ENCODE results near the gene PON2. TPM values are rescaled to one million over a fixed set of nuclear protein-coding genes. Genes with fewer than 3 reads are reported as not detected.

Gene PON2
- total RNA-seq, 1 experiment from 2014 or later: 44.0 TPM

- intact Hi-C loops (cut with micrococcal nuclease): no loop called here
- ChIA-PET RAD21 (ENCODE audit: low non-redundant PET in 1 of 2, low total read pairs in 2 of 2, uncharacterized antibody in 2 of 2, unreplicated experiment in 2 of 2) (no interaction called here), POLR2A (no interaction called here), CTCF (no interaction called here)
- H3K36me3 ChIP-seq (ENCODE audit: control insufficient read depth in 1 of 2, insufficient read depth in 2 of 2, low read length in 2 of 2): no peaks in the 10 kb centered on the region
- no peaks in the 10 kb centered on the region for H3K9me2 ChIP-seq (ENCODE audit: insufficient read depth)
- H3K9ac ChIP-seq (ENCODE audit: low read length): no peak overlapping the region
- H4K20me1 ChIP-seq (ENCODE audit: insufficient read depth): no peaks in the 10 kb centered on the region
- no peak for ATAC-seq
- H3K79me2 ChIP-seq (ENCODE audit: insufficient read depth, low read length): no peaks in the 10 kb centered on the region
- H3K27ac ChIP-seq (ENCODE audit: low read depth, low read length): no peak overlapping the region
- H3K9me3 ChIP-seq (ENCODE audit: control insufficient read depth in 1 of 2, insufficient read depth in 1 of 2, low read depth in 1 of 2, low read length in 2 of 2): no peaks in the 10 kb centered on the region
- TF ChIP-seq POLR2AphosphoS5 (IDR thresholded peaks at IDR 0.05; ENCODE audit: low read depth, low read length): no peak
- TF ChIP-seq ZBTB33 (IDR thresholded peaks at IDR 0.05; ENCODE audit: extremely low read depth, insufficient replicate concordance, low read length): no peak
- TF ChIP-seq ZFX (IDR thresholded peaks at IDR 0.05): no peak
- no peak for TF ChIP-seq FOSL1 (IDR thresholded peaks at IDR 0.05; ENCODE audit: low read depth)
- TF ChIP-seq CTCF (IDR thresholded peaks at IDR 0.05 in 2 of 3, conservative IDR thresholded peaks at IDR 0.05 in 1 of 3; ENCODE audit: borderline replicate concordance in 1 of 3, insufficient read depth in 1 of 3, low read depth in 2 of 3, low read length in 2 of 3): no peak
- TF ChIP-seq RAD21 (IDR thresholded peaks at IDR 0.05; ENCODE audit: low read depth): no peak
- no peak for TF ChIP-seq CBX3 (IDR thresholded peaks at IDR 0.05; ENCODE audit: low read depth)
- TF ChIP-seq SRF (IDR thresholded peaks at IDR 0.05; ENCODE audit: low read depth): no peak
- TF ChIP-seq EGR1 (IDR thresholded peaks at IDR 0.05; ENCODE audit: low read depth): no peak
- TF ChIP-seq CEBPB (IDR thresholded peaks at IDR 0.05; ENCODE audit: low read depth): no peak
- no peak for TF ChIP-seq YY1 (IDR thresholded peaks at IDR 0.05; ENCODE audit: extremely low read depth, insufficient replicate concordance, low read depth, low read length)
- no peak for TF ChIP-seq TCF7L2 (IDR thresholded peaks at IDR 0.05; ENCODE audit: borderline replicate concordance, extremely low read depth, insufficient read depth, insufficient read length)
- TF ChIP-seq EZH2phosphoT487 (IDR thresholded peaks at IDR 0.05; ENCODE audit: borderline replicate concordance): no peak
- H2AFZ ChIP-seq (ENCODE audit: low read depth, low read length, poor library complexity, severe bottlenecking): no peak overlapping the region
- no peak overlapping the region for H3K4me2 ChIP-seq (ENCODE audit: low read length)
- H3K4me1 ChIP-seq (ENCODE audit: control insufficient read depth in 1 of 2, insufficient read depth in 2 of 2, low read length in 2 of 2): no peaks in the 10 kb centered on the region
- DNase-seq (ENCODE audit: low read depth, low spot score): no peak
- H3K27me3 ChIP-seq (ENCODE audit: insufficient read depth, low read length): no peaks in the 10 kb centered on the region
- no peak overlapping the region for H3K4me3 ChIP-seq (replicated peaks in 1 of 2; ENCODE audit: low read depth in 1 of 2, low read length in 2 of 2)
- no TSS peak for BruUV-seq (replicated peaks)
Observed at GRCh38 chr7:95376632-95377400, 58.0 kb downstream of the PON2 start.

All from HCT116 (cell line).